GM18909 (cell line): ENCODE data around the gene NDUFS3.
A peak's percentile ranks its signal among the peaks of the same experiment; 100 is the strongest.
"Not testable (repeated sequence)": the region's sequence is repeated elsewhere in the genome, so short reads cannot be mapped to it uniquely, and the experiment has no call there.

Experiments used
- ATAC-seq: cut with Tn5 transposase; IDR thresholded peaks from one replicate; pipeline ENCODE4 v1.9.1; 2021; ENCODE audit warnings: mild to moderate bottlenecking; ENCODE audit not compliant: unreplicated experiment, poor library complexity

NDUFS3 gene

GRCh38 chr11:47578524-47579494, at the start of gene NDUFS3, which contains the start of gene KBTBD4:
NDUFS3 (plus strand) TSS chr11:47579074; CDS start chr11:47579092, 18 bp downstream.
KBTBD4 (minus strand) TSS chr11:47578970; CDS start chr11:47578951, 19 bp downstream.
- ATAC-seq = peak; percentile 93

DNA sequence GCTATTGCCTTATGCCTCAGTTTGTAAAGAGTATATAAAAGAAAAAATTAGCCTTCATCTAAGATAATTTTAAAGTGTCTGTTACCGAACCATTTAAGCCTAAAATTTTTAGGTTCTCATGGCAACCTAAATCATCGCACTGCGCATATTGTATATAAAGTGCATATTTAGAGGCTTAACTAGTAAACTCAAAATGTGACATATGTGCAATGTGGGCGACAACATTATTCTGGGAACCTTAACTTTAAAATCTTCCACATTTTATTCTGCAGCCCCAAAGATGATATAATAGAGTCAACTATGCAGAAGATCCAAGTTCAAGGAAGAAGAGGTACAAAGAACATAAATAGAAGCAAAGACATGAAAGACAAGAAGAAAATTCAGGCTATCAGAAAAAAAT, 48.9 kb upstream of the NDUFS3 start:
- ATAC-seq = no peak

DNA sequence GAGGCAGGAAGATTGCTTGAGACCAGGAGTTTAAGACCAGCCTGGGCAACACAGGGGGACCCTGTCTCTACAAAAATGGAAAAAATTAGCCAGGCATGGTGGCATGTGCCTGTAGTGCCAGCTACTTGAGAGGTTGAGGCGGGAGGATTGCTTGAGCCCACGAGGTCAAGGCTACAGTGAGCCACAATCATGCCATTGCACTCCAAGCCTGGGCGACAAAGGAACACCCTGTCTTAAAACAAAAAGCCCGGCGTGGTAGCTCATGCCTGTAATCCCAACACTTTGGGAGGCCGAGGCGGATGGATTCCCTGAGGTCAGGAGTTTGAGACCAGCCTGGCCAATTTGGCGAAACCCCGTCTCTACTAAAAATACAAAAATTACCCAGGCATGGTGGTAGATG, 48.2 kb upstream of the NDUFS3 start:
- not testable (repeated sequence) for ATAC-seq

DNA sequence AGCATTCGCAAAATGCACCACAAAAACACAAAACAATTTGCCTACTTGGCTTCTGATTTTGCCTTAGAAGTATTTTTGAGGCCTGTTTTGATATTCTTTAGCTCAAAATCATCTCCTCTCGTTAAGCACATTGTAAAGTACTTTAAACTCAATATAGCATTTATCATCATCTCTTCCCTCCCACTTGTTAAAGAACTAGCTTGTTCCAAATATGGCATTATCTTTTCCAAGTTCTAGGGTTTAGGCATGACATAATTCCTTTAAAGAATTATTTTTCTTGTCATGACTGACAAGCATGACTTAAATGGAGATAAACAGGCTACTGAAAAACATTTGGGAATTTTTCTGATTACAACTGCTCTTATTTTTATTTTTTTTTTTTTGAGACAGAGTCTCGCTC, 47.2 kb upstream of the NDUFS3 start:
- no peak for ATAC-seq

DNA sequence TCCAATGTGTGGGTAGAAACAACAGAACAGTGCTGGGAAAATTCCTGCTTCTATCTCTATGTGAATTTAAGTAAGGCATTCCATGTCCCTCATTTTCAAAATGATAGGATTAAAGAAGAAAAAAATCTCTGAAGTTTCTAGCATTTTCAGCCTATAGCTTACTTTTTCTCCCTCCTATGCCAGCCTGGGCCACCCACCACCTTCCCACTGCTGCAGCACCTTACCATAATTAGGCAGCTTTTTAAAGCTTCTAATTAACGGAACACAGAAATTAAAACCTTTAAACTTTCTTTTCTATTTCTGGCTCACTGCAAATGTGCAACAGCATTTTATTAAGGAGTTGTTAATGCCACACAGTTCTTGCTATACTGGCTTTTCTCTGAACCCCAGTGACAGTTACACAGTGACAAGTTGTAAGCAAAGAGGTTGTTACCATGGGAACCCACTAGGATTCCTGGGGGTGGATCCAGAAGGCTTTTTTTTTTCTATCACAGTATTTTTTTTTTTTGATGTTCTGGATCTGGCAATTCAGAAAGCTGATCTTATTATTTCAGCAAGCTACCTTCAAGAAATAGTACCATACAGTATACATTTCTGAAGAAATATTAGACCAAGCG, 46.2 kb upstream of the NDUFS3 start:
- no peak for ATAC-seq

DNA sequence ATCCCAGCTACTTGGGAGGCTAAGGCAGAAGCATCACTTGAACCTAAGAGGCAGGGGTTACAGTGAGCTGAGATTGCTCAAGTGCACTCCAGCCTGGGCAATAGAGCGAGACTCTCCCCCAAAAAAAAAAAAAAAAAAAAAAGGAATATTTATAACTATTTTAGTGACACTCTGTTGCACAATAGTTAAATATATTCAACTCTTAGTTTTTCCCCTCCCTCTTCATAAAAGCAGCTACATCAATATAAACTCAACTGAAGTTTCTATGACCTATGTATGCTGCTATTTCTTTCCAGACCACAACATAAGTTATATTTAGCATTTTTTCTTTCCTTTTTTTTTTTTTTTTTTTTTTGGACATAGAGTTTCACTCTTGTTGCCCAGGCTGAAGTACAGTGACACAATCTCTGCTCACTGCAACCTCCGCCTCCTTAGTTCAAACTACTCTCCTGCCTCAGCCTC, 45.2 kb upstream of the NDUFS3 start:
- ATAC-seq = no peak

- no peak for ATAC-seq
Measured at GRCh38 chr11:47534704-47535251, 44.1 kb upstream of the NDUFS3 start.

DNA sequence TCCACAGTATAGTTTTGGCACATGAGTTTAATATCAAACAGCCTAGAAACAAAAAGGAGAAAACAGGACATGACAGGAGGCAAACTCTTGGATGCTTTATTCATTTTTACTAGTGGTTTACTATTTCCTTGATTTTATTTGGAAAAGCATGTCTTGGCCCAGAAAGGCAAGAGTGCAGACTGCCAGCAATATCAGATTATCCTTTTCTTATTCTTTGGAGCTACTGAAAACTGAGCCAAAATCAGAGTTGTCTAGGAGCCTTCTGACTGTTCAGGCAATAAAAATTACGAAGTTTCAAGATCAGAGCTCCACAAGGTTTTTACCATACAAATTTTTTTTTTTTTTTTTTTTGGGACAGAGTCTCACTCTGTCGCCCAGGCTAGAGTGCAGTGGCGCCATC, 42.0 kb upstream of the NDUFS3 start:
- no peak for ATAC-seq

GRCh38 chr11:47538741-47539565, 39.9 kb upstream of the NDUFS3 start:
- no peak for ATAC-seq

DNA sequence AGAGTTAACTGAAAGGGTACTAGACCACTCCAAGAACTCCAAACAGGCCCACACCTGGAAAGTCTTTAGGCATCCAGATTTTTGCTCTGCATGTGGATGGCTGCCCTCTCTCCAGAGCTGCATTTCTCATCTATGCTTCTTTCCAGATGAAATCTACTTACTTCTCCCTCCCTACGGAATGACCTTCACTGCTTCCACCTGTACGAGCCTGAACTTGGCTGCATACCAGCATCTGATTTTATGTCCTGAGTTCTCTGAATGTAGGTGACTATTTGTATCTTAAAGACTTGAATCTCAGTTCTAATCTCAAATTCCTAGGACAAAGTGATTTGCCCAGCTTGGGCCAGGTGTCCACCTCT, 39.2 kb upstream of the NDUFS3 start:
- no peak for ATAC-seq

GRCh38 chr11:47541070-47541469, 37.8 kb upstream of the NDUFS3 start:
- ATAC-seq = no peak

- ATAC-seq = no peak
Measured at GRCh38 chr11:47545298-47545697, 33.6 kb upstream of the NDUFS3 start.

- ATAC-seq = not testable (repeated sequence)
Measured at GRCh38 chr11:47546274-47546673, 32.6 kb upstream of the NDUFS3 start.

DNA sequence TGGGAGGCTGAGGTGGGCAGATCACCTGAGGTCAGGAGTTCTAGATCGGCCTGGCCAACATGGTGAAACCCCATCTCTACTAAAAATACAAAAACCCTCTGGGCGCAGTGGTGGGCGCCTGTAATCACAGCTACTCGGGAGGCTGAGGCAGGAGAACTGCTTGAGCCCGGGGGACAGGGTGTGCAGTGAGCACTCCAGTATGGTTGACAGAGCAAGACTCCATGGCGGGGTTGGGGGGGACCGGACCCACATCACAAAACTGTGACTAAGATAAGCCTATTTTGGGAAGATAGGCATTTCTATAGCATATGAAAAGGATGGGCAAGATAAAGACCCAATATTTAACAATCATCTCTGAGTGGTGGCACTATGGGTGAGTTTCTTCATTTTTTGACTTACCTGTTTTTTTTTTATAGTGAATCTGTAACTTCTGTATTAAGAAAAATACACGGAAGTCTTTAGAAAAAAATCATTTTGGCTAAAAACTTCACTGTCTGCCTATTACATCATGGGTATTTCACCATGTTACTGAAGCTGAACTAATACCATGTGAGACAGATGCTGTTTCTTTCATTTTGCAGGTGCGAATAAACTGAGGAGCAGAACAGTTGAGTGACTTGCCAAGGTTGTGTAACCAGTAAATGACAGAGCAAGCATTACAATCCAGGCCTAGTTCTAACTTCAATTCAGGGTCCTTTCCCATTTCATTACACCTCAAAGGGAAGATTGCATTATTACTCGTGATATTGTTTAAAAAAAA, 28.4 kb upstream of the NDUFS3 start:
- ATAC-seq = no peak

GRCh38 chr11:47551086-47551485, 27.8 kb upstream of the NDUFS3 start:
- no peak for ATAC-seq

- ATAC-seq = no peak
Measured at GRCh38 chr11:47552056-47552565, 26.8 kb upstream of the NDUFS3 start.

DNA sequence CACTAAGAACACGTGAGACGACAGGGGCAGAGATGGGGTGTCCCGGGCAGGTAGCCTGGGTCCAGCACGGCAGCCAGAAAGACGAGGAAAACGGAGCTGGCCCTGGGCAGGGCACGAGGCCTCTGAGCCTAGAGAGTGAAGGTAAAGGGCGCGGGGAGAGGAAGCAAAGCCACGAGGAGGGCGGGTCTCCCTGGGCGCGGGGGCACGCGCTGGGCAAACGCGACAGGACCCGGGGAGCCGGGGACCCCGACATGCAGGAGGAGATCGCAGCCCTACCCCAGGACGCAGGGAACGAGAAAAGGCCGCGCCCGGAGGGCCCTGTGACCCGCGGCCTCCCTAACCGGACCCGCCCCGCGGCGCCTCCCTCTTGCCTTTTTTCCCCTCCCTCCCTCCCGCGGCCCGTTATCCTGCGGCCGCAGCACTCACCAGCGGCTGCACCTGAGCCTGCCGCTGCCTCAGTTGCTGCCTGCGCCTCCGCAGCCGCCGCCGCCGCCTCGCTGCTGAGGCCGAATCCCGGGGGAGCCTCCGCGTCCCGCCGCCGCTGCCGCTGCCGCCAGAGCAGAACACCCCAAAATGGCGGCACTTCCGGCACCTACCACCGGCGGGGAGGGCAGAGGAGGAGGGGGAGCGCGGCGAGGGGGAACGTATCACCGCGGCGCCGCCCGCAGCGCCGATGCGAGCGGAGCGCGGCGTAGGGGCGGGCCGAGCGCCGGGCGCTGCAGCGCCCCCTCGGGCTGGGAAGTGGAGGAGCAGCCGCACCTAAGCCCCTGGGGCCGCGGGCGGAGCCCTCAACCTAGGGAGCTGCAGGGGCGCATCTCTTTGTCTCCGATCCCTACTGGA, 26.1 kb upstream of the NDUFS3 start, which contains the start of gene CELF1:
TSS of gene CELF1 (minus strand) at position 567 of the 840 bp plus-strand sequence. CDS start 53,609 bp downstream, outside the sequence.
- peak; percentile 94 for ATAC-seq

- peak; percentile 32 for ATAC-seq
Measured at GRCh38 chr11:47553406-47553743, 25.5 kb upstream of the NDUFS3 start.
